A549 (cell line): ENCODE results near the gene PITPNC1. TPM values are rescaled to one million over a fixed set of nuclear protein-coding genes. Genes with fewer than 3 reads are reported as not detected.

ENCODE experiments used
- ATAC-seq, 2 experiments: fragments of 200-7000 bp in 1 of 2; fragments of >200 bp in 1 of 2; cut with Nextera tagmentation in 1 of 2; cut with Tn5 transposase in 1 of 2; 3 replicates each; pipeline versions ENCODE4 v1.8.0 to v1.9.1; 2018 to 2020; ENCODE audit warnings: mild to moderate bottlenecking in 1 of 2, moderate library complexity in 1 of 2
- CTCF ChIA-PET: fragments of 300-600 bp; sonication (Branson Sonifier 250); formaldehyde crosslinking; extraction: SDS; loops from one replicate; lab custom pipeline; 2021; ENCODE audit warnings: antibody characterized with exemption, inconsistent platforms; lab: Yijun Ruan, JAX
- POLR2A ChIA-PET: fragments of 350-600 bp; formaldehyde crosslinking; extraction: SDS; loops from one replicate; lab custom pipeline; 2021; ENCODE audit warnings: antibody characterized with exemption, inconsistent platforms; lab: Yijun Ruan, JAX
- DNase-seq, 2 experiments: peaks; one replicate each; pipeline versions ENCODE4 v3.0.0 to v3.0.0-alpha.2; 2011 to 2016; ENCODE audit warnings: low read depth in 1 of 2, low spot score in 1 of 2
- FAIRE-seq: peaks from 2 replicates; lab custom pipeline; 2011; peaks lifted over from hg19 to GRCh38; lab: Jason Lieb, UNC
- H3K27ac ChIP-seq, 2 experiments: fragments of >200 bp; sonication (Bioruptor Twin); formaldehyde crosslinking; 3 replicates each; pipeline ENCODE4 v1.5.1; 2016 to 2017
- H3K4me1 ChIP-seq: fragments of >200 bp; sonication (Bioruptor Twin); formaldehyde crosslinking; 3 replicates; pipeline ENCODE4 v1.6.1; 2016
- H3K4me2 ChIP-seq: fragments of >200 bp; sonication (Bioruptor Twin); formaldehyde crosslinking; 3 replicates; pipeline ENCODE4 v1.6.1; 2016
- H3K4me3 ChIP-seq: fragments of >200 bp; sonication (Bioruptor Twin); formaldehyde crosslinking; 3 replicates; pipeline ENCODE4 v1.5.1; 2016
- H3K9me3 ChIP-seq: fragments of >200 bp; sonication (Bioruptor Twin); formaldehyde crosslinking; 3 replicates; pipeline ENCODE4 v1.6.1; 2016
- ATOH8 ChIP-seq: fragments of 250-450 bp; sonication (Bioruptor Pico); IDR thresholded peaks from 2 replicates; pipeline ENCODE4 v1.5.0; 2020; ENCODE audit warnings: low read depth, mild to moderate bottlenecking, moderate library complexity
- BHLHE40 ChIP-seq: IDR thresholded peaks from 2 replicates; pipeline ENCODE4 v1.6.1; 2012; ENCODE audit warnings: low read depth, low read length, inconsistent platforms
- CEBPB ChIP-seq, 2 experiments: fragments of >200 bp in 1 of 2; sonication (Bioruptor Twin) in 1 of 2; formaldehyde crosslinking in 1 of 2; IDR thresholded peaks; 2 replicates each; pipeline ENCODE4 v1.6.1; 2012 to 2016
- EHF ChIP-seq: fragments of 250-450 bp; sonication (Bioruptor Pico); IDR thresholded peaks from 2 replicates; pipeline ENCODE4 v1.5.0; 2020; ENCODE audit warnings: mild to moderate bottlenecking
- ESRRA ChIP-seq: fragments of 150-350 bp; IDR thresholded peaks from 2 replicates; pipeline ENCODE4 v1.6.1; 2014; ENCODE audit warnings: mild to moderate bottlenecking, low read length, borderline replicate concordance
- FOSL2 ChIP-seq, 2 experiments: fragments of 450-650 bp in 1 of 2; fragments of >200 bp in 1 of 2; sonication (Bioruptor Twin) in 1 of 2; formaldehyde crosslinking; IDR thresholded peaks; 2 replicates each; pipeline versions ENCODE4 v1.5.0 to v1.6.1; 2016 to 2020; ENCODE audit warnings: mild to moderate bottlenecking in 1 of 2, moderate library complexity in 1 of 2
- HDAC2 ChIP-seq: fragments of 200-600 bp; sonication (generic); IDR thresholded peaks from 2 replicates; pipeline ENCODE4 v1.6.1; 2016
- HEYL ChIP-seq: fragments of 250-450 bp; sonication (Bioruptor Pico); IDR thresholded peaks from 2 replicates; pipeline ENCODE4 v1.8.0; 2021; ENCODE audit warnings: mild to moderate bottlenecking, moderate library complexity
- HMGXB4 ChIP-seq: fragments of 250-450 bp; sonication (Bioruptor Pico); IDR thresholded peaks from 2 replicates; pipeline ENCODE4 v1.5.0; 2021; ENCODE audit warnings: mild to moderate bottlenecking, moderate library complexity, borderline replicate concordance
- JUNB ChIP-seq: fragments of >200 bp; sonication (Bioruptor Twin); formaldehyde crosslinking; IDR thresholded peaks from 2 replicates; pipeline ENCODE4 v1.6.1; 2016
- KDM5A ChIP-seq: fragments of 200-600 bp; sonication (generic); IDR thresholded peaks from 2 replicates; pipeline ENCODE4 v1.6.1; 2016; ENCODE audit warnings: antibody characterized with exemption, mild to moderate bottlenecking
- MAFK ChIP-seq: fragments of 450-650 bp; IDR thresholded peaks from 2 replicates; pipeline ENCODE4 v1.6.1; 2014; ENCODE audit not compliant: partially characterized antibody
- MYC ChIP-seq: IDR thresholded peaks from 2 replicates; pipeline ENCODE4 v1.6.1; 2012; ENCODE audit warnings: mild to moderate bottlenecking, inconsistent platforms, low read length, improper control_type of control experiment, borderline replicate concordance
- RARB ChIP-seq: fragments of 250-450 bp; sonication (Bioruptor Pico); IDR thresholded peaks from 2 replicates; pipeline ENCODE4 v1.8.0; 2021; ENCODE audit warnings: mild to moderate bottlenecking, moderate library complexity
- RFX5 ChIP-seq: fragments of 450-650 bp; IDR thresholded peaks from 2 replicates; pipeline ENCODE4 v1.7.1; 2014; ENCODE audit warnings: antibody characterized with exemption, mild to moderate bottlenecking, moderate library complexity
- SMC3 ChIP-seq: fragments of >200 bp; sonication (Bioruptor Twin); formaldehyde crosslinking; IDR thresholded peaks from 3 replicates; pipeline ENCODE4 v1.6.1; 2018; ENCODE audit warnings: inconsistent platforms
- TP53 ChIP-seq: fragments of 250-450 bp; sonication (Bioruptor Pico); IDR thresholded peaks from 2 replicates; pipeline ENCODE4 v1.5.0; 2021; ENCODE audit warnings: mild to moderate bottlenecking, moderate library complexity
- ZFP36 ChIP-seq: fragments of 450-650 bp; IDR thresholded peaks from 2 replicates; pipeline ENCODE4 v1.6.1; 2014; ENCODE audit warnings: borderline replicate concordance; ENCODE audit not compliant: partially characterized antibody
- WGBS: methylation state at CpG from one replicate; pipeline ENCODE4 v1.1.6; 2017; ENCODE audit errors: missing lambda C conversion rate; 5-methylcytosine and 5-hydroxymethylcytosine counted together
- polyA plus RNA-seq, 4 experiments: library from polyadenylated mRNA; depleted of rRNA in 3 of 4; stranded (reverse); fragments of >200 nt; fragmentation: RNase III in 1 of 4; extraction: RNeasy Plus Mini Kit Qiagen cat#74134 plus additional on column Dnase treatment in 1 of 4; gene quantifications; 2 replicates in 3 of 4; 3 replicates in 1 of 4; pipeline ENCODE4 v1.2.3, GENCODE V29; 2011 to 2017
- TF ChIP-seq, protein P1 (sequence below): fragments of >200 bp; sonication (Bioruptor Twin); formaldehyde crosslinking; IDR thresholded peaks from 3 replicates; pipeline ENCODE4 v1.5.1; 2016
- TF ChIP-seq, protein P2 (sequence below): fragments of 450-650 bp; IDR thresholded peaks from 2 replicates; pipeline ENCODE4 v1.6.1; 2014; ENCODE audit warnings: antibody characterized with exemption

The PITPNC1 gene
- polyA plus RNA-seq, 2 of the 4 experiments (the other 2 are of a cell fraction), result 3.7 to 11.2 TPM

DNA sequence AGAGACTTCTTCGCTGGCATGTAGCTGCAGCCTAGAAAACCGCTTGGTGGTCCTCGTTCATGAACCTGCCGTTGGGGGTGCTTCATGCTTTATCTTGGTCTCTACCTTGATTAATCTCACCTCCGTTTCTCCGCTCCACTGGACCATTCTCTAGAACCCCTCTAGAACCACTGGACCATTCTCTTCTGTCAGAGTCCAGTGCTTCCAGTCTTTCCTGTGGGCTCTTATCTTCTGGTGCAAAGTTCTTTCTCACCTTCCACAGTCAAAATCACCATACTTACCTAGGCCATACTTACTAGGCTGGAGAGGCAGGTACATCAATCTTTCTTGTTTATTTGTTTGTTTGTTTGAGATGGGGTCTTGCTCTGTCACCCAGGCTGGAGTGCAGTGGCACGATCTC lies 71.4 kb downstream of the PITPNC1 start:
- no peaks in the 10 kb centered on the region for H3K9me3 ChIP-seq
- H3K4me1 ChIP-seq, result no peaks in the 10 kb centered on the region
- WGBS, result 93% methylated on average over 7 of the region's 7 CpGs
- H3K4me2 ChIP-seq, result no peak overlapping the region
- ChIA-PET CTCF (interaction anchor here (2.0 kb wide), 1 partner anchor 27 kb away, joined by 13 read pairs; no protein-coding TSS in a partner anchor), POLR2A (no interaction called here)
- FAIRE-seq (no peak), DNase-seq (no peak), ATAC-seq (no peak)
- H3K27ac ChIP-seq, result no peak overlapping the region
- H3K4me3 ChIP-seq, result no peak overlapping the region
- TF ChIP-seq ATOH8 (CRISPR knock-in tag) (no peak), ESRRA (no peak), MAFK (no peak), JUNB (no peak), RFX5 (no peak)

DNA sequence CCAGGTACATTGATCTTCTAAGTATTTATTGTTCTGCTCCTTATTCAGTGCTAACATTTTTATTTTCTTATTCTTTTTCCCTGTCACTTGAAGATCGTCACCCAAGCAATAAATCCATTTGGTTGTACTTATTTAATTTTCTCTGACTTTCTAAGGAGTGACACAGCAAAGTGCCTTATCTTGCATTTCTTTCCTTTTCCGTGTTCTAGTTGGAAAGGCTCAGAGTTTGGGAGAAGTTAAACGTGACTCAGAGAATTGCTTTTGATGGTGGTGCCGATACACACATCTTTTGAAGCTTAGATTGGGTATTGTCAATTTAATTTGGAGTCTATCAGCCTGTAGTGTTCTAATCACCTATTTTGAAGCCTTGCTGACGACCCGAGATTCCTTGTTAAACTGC lies 72.0 kb downstream of the PITPNC1 start:
- WGBS, result 67% methylated on average over 6 of the region's 6 CpGs
- no peak for DNase-seq
- Histone ChIP-seq H3K9me3 (no peaks in the 10 kb centered on the region), H3K4me1 (no peaks in the 10 kb centered on the region), H3K4me3 (no peak overlapping the region), H3K27ac (no peak overlapping the region), H3K4me2 (no peak overlapping the region)
- TF ChIP-seq BHLHE40 (no peak), HEYL (CRISPR knock-in tag) (no peak), HMGXB4 (CRISPR knock-in tag) (no peak), CEBPB (IDR thresholded peaks at IDR 0.05) (no peak), SMC3 (no peak), HDAC2 (no peak), RFX5 (no peak), JUNB (no peak), MYC (no peak), RARB (no peak), ZFP36 (no peak), EHF (CRISPR knock-in tag) (no peak)
- TF ChIP-seq, protein P1, sequence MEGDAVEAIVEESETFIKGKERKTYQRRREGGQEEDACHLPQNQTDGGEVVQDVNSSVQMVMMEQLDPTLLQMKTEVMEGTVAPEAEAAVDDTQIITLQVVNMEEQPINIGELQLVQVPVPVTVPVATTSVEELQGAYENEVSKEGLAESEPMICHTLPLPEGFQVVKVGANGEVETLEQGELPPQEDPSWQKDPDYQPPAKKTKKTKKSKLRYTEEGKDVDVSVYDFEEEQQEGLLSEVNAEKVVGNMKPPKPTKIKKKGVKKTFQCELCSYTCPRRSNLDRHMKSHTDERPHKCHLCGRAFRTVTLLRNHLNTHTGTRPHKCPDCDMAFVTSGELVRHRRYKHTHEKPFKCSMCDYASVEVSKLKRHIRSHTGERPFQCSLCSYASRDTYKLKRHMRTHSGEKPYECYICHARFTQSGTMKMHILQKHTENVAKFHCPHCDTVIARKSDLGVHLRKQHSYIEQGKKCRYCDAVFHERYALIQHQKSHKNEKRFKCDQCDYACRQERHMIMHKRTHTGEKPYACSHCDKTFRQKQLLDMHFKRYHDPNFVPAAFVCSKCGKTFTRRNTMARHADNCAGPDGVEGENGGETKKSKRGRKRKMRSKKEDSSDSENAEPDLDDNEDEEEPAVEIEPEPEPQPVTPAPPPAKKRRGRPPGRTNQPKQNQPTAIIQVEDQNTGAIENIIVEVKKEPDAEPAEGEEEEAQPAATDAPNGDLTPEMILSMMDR, result no peak
- ChIA-PET CTCF (interaction anchor here (2.4 kb wide), 1 partner anchor 26 kb away, joined by 11 read pairs; no protein-coding TSS in a partner anchor), POLR2A (no interaction called here)
- ATAC-seq, result no peak
- FAIRE-seq, result no peak

DNA sequence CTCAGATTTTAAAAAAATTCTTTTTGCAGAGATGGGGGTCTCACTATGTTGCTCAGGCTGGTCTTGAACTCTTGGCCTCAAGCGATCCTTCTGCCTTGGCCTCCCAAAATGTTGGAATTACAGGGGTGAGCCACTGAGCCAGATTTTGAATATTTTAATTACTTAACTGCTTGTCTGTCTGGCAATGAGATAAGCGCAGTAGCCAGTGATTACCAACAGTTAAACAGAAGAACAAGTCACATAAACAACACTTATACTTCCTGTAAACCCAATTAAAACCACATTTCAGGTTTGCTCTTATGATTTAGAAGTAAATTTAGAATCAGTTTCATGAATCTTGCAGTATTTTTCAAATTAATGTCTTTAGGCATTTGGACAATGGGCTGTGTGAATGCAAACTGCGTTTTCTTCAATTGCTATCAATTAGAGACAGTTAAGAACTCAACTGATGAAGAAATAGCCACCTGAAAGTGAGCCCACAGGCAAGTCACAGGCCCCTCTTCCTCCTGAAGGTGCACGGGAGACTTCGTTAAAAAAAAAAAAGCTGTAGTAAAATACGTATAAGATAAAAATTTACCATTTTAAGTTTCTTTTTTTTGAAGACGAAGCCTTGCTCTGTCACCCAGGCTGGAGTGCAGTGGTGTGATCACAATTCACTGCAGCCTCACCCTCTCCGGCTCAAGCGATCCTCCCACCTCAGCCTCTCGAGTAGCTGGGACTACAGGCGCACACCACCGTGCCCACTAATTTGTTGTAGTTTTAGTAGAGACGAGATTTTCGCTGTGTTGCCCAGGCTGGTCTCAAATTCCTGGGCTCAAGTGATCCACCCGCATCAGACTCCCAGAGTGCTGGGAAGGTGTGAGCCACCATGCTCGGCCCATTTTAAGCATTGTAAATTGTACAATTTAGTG lies 73.0 kb downstream of the PITPNC1 start:
- Histone ChIP-seq H3K4me3 (no peak overlapping the region), H3K4me2 (no peak overlapping the region), H3K27ac (no peak overlapping the region)
- no peak for FAIRE-seq
- 89% methylated on average over 16 of the region's 16 CpGs for WGBS
- TF ChIP-seq HEYL (CRISPR knock-in tag) (no peak), TP53 (CRISPR knock-in tag) (no peak), KDM5A (no peak), FOSL2 (IDR thresholded peaks at IDR 0.05) (no peak), FOSL2 (CRISPR knock-in tag; IDR thresholded peaks at IDR 0.05) (no peak)
- TF ChIP-seq, protein P2, sequence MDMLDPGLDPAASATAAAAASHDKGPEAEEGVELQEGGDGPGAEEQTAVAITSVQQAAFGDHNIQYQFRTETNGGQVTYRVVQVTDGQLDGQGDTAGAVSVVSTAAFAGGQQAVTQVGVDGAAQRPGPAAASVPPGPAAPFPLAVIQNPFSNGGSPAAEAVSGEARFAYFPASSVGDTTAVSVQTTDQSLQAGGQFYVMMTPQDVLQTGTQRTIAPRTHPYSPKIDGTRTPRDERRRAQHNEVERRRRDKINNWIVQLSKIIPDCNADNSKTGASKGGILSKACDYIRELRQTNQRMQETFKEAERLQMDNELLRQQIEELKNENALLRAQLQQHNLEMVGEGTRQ, result no peak
- TF ChIP-seq, all 56 proteins: peak for 0
- DNase-seq, result no peak
- Histone ChIP-seq H3K4me1 (no peaks in the 10 kb centered on the region), H3K9me3 (no peaks in the 10 kb centered on the region)
- ATAC-seq, result no peak
- POLR2A ChIA-PET, result no interaction called here
- CTCF ChIA-PET, result interaction anchor here (1.6 to 2.4 kb wide), 2 partner anchors 25 to 71 kb away, joined by 4 to 11 read pairs; no protein-coding TSS in a partner anchor
